ENCODE results near the gene EGLN2.
"Not testable (repeated sequence)": the region's sequence is repeated elsewhere in the genome, so short reads cannot be mapped to it uniquely, and the experiment has no call there.

- 0 out of 2 replicates have a peak, but pooled peaks have one; percentile 6 for TF ChIP-seq TCF12 (IDR thresholded peaks at IDR 0.05; ENCODE audit: low read depth)
- not testable (repeated sequence) for TF ChIP-seq CREB1 (IDR thresholded peaks at IDR 0.05; ENCODE audit: low read depth); TAF1 (IDR thresholded peaks at IDR 0.05; ENCODE audit: low read depth); TEAD4 (IDR thresholded peaks at IDR 0.05); RAD21 (IDR thresholded peaks at IDR 0.05; ENCODE audit: low read depth); CEBPB (IDR thresholded peaks at IDR 0.05)
- TF ChIP-seq, protein P1, sequence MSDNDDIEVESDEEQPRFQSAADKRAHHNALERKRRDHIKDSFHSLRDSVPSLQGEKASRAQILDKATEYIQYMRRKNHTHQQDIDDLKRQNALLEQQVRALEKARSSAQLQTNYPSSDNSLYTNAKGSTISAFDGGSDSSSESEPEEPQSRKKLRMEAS (IDR thresholded peaks at IDR 0.05) = peak; percentile 93
Measured at GRCh38 chr19:40810649-40811408, 11.8 kb downstream of the EGLN2 start.

Data from Ishikawa (cell line).